GM18505 (cell line): ENCODE data around the gene ANO2.

Experiments used
- ATAC-seq: cut with Tn5 transposase; IDR thresholded peaks from one replicate; pipeline ENCODE4 v1.9.1; 2021; ENCODE audit not compliant: unreplicated experiment
- POLR2A ChIP-seq: IDR thresholded peaks from 4 replicates; pipeline ENCODE4 v1.6.1; 2011; ENCODE audit warnings: borderline replicate concordance; ENCODE audit not compliant: insufficient read depth, insufficient read length; ENCODE audit errors: extremely low read depth

The ANO2 gene

GRCh38 chr12:5581616-5582015 is 363.4 kb downstream of the ANO2 start:
- no peak for ATAC-seq

DNA sequence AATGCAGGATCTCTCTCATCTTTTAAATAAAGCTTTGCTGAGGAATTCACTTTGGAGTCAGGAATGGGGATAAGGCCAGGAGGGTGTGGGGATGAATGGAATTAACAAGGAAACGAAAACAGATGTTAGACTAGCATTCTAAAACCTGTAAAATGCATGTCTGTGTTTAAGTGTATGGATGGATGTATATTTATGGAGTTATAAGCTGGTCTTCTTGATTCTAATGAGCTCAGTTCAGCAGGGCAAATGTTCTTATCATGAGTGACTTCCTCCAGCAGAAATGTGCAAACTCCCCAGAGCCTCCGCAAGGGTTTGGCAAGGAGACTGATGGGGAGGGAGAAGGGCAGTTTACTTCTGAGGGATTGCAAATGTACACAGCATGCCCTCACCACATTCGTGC is 364.0 kb downstream of the ANO2 start:
- no peak for TF ChIP-seq POLR2A
- no peak for ATAC-seq

More at GRCh38 chr12:5581616-5582015, 363.4 kb downstream of the ANO2 start:
- TF ChIP-seq POLR2A, result no peak

DNA sequence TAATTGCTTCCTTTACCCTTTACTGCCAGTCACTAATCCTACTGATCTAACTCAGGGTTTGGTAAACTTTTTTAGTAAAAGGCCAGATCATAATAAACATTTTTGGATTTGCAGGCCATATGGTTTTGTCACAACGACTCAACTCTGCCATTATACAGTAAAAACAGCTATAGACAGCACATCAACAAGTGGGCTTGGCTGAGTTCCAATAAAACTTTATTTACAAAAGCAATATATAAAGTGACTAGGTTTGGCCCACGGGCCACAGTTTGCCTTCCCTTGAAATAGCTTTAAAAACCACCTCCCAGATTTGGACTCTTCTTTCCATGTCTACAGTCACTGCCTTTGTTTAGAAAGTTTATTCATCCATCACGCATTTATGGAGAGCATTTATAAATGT is 366.3 kb downstream of the ANO2 start:
- TF ChIP-seq POLR2A, result no peak
- no peak for ATAC-seq

- TF ChIP-seq POLR2A, result no peak
- no peak for ATAC-seq
Observed at GRCh38 chr12:5577741-5578140, 367.3 kb downstream of the ANO2 start.

DNA sequence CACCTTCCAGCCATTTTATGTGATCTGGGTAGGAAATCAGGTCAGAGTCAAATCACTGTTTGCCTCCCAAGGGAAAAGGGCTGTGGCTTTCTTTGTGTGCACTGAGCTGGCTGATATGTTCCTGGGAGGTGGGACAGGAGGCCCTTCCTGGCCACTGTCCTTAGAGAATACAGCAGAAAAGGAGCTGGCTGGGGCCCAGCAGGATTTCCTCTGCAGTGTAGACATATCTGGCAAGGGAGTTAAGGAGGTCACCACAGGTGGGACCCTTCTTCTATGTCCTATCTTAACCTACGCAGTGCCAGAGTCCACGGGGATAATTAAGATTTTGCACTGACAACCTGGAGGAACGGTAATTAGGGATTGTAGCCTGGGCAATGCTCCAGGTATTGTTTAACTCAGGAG is 367.8 kb downstream of the ANO2 start:
- no peak for ATAC-seq
- TF ChIP-seq POLR2A, result no peak

DNA sequence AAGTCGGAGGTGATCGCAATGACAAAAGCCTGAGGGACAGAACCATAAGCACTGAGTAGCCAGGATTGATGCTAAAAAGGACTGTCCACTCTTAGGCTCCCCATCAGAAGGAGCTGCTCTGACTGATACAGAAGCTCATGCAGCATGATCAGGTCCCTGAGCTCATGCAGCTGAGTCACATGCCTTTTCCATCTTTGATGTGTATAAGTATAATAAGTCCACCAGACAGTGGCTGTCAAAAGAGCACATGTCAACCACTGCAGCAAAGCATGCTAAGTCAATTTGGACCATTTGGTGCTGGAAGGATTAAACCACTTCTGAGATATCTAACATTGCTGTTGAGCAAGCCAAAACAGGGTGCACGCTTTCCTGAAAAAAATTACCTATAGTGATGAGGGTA is 369.1 kb downstream of the ANO2 start:
- ATAC-seq, result no peak

DNA sequence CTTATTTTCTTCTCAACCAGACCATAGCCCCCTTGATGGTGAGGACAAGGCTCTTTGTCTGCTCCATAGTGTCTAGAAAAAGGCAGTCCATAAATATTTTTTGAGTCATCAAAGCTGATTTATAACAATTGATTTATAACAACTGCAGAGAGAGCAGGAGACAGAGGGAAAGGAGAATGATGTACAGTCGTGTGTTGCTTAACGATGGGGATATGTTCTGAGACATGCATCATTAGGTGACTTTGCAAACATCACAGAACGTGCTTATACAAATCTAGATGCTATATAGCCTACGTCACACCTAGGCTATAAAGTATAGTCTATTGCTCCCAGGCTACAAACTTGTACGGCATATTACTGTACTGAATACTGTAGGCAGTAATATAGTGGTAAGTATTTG is 369.8 kb downstream of the ANO2 start:
- no peak for ATAC-seq
- TF ChIP-seq POLR2A, result no peak

More for the DNA sequence above, 369.1 kb downstream of the ANO2 start:
- no peak for TF ChIP-seq POLR2A

DNA sequence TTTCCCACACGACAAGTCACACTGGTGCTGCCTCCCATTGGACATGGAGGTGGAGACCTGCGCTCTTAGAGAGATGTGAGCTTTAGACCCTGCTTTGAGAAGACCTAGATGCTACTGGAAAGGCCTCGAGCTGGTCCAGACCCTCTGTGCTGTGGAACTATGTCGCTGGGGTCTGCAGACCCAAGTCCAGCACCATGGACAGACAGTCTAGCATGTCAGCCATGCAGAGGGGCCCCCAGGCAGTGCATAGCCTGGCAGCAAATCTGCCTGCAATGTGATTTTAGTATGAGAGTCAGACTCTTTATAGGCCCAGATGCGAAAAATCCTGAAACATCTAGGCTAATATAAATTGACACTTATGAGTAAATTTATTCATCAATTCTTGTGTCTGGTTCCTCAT is 371.7 kb downstream of the ANO2 start:
- no peak for TF ChIP-seq POLR2A
- no peak for ATAC-seq

GRCh38 chr12:5571115-5571514 is 373.9 kb downstream of the ANO2 start:
- TF ChIP-seq POLR2A, result no peak
- ATAC-seq, result no peak

DNA sequence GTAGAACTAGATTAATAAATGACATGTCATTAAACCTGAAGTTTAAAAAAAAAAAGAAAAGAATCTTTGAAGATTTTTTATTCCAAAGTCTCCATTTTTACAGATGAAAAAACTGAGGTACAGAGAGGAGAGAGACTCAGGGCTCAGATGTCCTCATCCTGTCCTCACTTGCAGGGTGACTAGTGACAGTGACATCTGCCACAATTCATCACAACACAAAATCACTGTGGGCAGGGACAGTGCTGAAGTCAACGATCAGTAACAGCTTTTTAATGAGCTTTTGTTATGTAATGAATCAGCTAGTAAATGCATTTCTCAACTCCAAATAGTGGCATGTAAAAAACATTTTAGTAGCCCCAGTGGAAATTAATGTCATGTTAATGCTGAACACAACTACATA is 374.6 kb downstream of the ANO2 start:
- no peak for ATAC-seq

DNA sequence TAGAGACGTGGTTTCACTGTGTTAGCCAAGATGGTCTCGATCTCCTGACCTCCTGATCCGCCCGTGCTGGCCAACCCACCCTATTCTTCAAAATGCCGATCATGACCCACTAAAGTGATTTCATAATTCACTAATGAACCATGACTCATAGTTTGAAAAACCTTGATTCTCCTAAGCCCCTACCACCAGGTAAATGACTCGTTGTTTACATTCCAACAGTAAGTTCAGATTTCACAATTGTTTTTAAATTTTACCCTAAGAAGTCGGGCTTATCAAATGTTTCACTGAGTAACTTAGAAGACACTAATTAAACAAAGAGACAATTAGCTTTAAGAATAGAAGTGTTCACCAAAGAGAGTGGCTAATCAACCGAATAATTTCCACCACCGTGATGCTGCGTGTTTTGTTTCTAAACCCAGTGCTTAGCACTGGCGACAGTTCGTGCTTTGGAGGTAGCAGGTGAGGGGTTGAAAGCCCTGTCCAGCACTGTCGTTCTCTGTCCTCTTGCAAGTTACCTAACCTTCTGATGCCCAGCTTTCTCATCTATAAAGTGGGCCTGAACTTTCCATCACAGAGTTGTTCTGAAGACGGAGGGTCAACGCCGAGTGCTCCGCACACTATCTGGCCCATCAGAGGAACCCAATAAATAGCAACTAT is 376.6 kb downstream of the ANO2 start:
- no peak for ATAC-seq
- TF ChIP-seq POLR2A, result no peak

More for the DNA sequence above, 374.6 kb downstream of the ANO2 start:
- no peak for TF ChIP-seq POLR2A

DNA sequence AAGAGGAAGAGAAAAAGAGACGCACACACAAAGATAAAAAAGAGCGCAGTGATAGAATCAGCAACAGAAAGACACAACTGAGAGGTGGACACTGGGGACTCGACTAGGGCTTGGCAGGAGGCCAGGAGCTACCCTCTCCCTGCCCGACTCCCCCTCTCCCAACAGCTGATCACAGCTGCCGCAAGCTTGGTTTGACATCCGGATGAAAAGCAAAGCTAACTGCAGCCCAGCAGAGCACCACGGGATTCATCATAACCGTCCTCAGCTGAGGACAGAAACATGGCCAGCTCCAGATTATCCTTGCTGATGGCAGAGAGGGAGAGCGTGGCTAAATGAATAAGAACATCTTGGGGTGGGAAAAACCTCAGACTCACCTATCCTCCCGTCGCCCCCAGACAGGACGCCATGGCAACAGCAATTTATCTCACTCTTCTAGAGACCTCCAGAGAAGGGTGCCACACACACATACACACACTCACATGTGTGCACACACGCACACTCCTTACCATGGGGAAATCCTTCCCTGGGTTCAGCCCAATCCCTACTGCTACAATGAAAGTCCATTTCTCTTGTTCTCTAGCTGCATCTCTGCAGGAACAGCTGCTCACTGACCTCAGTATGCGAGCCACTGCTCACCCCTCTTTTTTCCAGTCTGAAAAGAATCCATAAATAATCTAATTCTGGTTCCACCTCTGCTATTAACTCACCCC is 377.9 kb downstream of the ANO2 start:
- ATAC-seq, result no peak
- TF ChIP-seq POLR2A, result no peak

DNA sequence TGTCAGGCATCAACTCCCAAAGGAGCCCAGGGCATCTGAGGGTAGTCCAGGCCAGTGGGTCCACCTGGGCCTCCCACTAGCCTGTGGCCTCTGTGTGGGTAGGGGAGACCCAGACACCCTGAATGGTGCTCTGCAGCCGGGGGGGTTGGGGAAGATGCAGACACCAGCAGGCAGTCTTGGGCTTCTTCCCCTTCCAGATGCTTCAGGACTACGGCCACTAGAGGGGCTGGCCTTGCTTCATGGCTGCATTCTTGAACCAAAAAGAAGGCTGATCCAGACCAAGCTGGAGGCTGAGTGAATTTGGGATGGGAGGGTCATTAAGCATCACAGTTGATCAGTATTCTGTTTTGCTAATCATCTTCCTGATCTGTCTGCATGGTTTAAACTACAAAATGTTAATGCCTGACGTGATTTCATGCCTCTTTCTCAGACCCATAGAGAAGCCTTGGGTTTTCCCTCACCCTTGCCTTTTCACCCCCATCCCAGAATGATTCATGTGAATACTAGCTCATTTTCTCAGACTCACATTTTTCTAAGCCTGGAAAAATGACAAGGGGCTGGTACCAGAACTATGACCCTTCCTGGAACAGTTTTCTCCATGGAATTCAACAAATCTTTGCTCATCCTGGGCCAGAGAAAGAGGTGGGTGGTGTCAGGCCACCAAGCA is 379.0 kb downstream of the ANO2 start:
- TF ChIP-seq POLR2A, result no peak
- no peak for ATAC-seq

- no peak for TF ChIP-seq POLR2A
- no peak for ATAC-seq
Observed at GRCh38 chr12:5562581-5562980, 382.5 kb downstream of the ANO2 start.
